NCI-H1930 (cell line): ENCODE measurements around the gene CARMIL1.

Experiments used
- DNase-seq, 2 experiments: peaks; one replicate each; lab custom pipeline; 2025; lab: John Stamatoyannopoulos, UW

CARMIL1 gene

DNA sequence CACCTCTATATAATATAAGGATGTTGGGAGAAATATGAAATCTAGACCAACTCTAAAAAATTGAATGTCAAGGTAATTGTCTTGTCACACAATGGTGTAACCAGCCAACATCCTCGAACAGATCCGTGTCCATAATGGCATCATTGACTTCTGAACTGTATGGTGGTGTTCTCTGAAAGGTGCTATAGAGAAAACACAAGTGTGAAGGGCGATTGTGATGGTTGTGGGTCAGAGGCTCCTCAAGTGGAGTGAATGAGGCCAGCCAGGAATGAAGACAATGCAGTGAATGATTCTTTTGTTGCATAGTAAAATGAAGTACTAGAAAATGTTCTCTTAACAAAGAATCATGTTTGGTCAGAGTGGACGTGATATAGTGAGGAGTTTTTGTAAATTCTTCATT is 58.3 kb downstream of the CARMIL1 start:
- no peak for DNase-seq

DNA sequence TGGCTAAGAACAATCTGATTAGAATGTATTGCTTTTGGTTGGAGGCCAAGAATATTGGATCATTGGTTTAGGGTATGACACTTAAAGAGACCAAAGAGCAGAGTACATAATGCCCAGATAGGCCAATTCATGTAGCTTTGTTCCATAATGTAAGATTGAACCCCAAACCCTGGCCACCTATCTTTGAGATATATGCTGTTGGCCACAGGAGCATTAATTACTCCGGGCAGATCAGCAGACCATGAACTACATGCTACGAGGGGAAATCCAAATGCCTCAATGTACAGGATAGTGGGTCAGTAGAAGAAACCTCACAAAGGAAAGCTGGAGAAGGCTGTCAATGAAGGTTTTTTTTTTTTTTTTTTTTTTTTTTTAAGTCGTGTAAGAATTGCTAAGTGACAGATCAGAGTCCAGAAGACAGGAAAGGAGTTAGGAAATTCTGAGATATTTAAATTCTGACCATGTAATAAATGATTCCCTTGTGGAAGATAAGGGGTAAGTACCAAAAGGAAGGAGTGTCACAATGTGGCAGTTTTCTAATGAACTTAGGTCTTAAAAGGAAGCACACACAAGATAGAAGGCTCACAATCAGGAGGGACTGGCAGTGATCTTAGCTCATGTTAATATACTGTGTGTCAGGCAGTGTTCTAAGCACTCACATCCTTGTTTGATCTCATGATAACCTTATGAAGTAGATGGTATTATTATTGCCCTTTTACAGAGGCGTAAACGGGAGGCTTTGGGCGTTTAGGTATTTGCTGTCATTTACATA is 61.4 kb downstream of the CARMIL1 start:
- DNase-seq: no peak

DNA sequence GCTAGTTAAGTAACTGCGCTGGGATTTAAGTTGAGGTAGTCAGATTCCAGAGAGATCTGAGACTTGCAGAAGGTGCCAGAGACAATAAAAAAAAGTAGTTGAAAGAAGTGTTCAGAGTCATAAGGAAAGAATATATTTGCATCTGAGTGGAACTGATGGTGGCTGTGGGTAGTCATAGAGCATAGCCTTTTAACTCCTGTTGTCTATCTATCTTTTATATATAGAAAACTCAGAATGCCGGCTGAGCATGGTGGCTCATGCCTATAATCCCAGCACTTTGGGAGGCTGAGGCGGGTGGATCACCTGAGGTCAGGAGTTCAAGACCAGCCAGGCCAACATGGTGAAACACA is 62.0 kb downstream of the CARMIL1 start:
- no peak for DNase-seq

DNA sequence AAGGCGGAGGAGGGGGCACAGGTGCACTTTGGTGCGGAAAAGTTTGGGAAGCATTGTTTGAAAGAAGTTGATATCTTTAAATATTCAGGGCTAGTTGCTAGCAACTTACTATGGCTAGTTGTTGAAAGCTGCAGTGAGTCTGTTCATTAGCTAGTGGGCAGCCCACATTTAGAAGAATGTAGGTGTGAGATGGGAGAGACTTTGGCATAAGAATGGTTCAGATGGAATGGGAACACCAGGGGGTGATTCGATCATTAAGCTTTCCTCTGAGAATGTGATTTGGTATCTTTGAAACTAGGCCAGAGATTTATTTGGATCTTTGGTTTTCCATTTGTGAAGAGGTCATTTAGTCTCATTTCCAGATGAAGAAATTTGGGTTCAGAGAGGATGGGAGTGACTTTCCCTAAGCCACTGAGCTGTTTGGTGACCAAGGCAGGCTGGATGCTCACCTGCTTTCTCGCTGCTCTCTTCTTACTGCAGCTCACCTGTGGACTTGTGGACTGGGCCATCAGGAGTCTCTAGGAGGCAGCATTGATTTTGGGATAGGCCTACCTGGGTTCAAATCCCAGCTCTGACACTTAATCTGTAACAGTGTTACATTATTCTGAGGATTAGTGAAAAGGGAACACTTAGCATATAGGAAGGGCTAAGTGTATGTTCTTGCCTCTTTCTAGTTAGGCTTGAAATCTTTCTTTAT is 62.9 kb downstream of the CARMIL1 start:
- DNase-seq: no peak

DNA sequence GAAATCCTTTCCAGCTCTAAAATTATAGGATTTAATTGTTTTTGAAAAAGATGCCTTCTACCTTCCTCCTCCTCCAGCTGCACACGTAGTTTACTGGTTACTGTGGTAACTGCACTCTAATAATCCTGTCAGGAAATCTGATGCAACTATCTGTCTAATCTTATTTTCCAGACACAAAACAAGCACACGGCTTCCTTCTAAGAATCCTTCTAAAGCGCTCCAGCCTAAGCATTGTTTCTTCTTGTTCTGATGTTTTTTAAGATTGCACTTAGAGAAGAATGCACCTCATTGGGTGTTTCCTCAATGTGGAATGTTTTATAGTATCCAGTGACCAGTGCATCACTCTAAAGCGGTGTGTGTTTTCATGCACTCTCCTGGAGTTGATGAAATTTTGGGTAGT is 63.6 kb downstream of the CARMIL1 start:
- no peak for DNase-seq

DNA sequence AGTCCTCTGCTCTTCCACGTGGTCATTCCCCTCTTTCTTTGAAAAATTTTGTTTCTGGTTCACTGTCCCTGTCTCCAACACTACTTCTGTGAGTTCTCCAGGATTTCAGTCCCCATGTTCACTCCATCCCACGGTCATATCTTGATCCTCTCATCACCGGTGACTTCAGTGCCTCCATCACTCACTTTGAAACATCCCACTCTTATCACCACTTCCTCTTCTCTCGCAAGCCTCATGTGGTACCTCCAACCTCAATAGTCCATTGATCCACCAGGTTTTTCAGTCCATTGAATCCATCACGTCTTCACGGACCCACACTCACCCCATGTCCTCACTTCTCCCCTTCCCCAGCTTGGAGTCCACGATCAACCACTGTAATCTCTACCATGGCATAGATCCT is 64.8 kb downstream of the CARMIL1 start:
- DNase-seq: no peak

DNA sequence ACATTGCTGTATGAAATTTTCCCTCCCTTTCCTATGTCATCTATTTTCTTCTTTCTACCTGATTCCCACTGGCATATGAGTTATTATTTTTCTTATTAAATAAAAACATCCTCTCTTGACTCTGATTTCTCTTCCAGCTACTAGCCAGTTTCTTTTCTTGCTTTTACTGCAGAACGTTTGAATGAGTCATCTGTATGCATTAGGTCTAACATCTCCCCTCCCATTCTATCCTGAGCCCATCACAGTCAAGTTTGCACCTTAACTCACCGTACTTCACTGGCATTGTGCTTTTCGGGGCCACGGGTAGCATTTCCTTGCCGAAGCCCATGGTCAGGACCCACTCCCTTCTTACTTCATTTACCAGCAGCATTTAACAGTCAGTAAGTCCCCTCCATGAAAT is 65.7 kb downstream of the CARMIL1 start:
- no peak for DNase-seq

DNA sequence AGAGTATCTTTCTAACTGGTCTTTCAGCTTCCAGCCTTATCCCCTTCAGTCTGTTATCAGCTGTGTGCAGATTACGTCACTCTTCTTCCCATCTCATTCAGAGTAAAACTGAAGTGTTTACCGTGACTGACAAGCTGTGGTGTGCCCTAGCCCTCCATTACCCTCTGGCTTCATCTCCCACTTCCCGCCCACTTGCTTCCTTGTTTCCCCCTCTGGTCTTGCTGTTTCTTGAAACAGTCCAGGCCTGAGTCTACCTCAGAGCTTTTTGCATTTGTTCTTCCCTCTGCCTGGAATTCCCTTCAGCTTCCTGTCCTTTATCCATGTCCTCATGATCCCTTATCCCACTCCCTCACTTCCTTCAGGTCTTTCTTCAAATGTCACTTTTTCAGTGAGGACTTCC is 66.9 kb downstream of the CARMIL1 start:
- DNase-seq: no peak

DNA sequence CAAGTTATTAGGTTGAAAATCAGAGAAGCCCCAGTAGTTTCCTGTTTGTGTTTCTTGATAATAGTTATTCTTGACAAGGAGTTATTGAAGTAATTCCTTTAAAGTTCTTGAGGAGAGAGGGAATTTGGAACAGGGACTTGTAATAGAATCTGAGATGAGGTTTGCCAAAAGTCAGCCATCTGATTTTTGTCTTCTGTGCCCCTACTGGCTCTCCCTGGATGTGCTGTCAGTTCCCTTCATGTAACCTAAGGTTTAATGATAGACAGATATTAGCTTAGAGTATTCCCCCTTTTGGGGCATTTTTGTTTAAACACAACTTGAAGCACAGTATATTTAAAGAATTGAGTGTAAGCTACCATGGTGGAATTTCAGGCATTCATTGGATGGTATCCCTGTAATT is 71.4 kb downstream of the CARMIL1 start:
- DNase-seq: no peak

DNA sequence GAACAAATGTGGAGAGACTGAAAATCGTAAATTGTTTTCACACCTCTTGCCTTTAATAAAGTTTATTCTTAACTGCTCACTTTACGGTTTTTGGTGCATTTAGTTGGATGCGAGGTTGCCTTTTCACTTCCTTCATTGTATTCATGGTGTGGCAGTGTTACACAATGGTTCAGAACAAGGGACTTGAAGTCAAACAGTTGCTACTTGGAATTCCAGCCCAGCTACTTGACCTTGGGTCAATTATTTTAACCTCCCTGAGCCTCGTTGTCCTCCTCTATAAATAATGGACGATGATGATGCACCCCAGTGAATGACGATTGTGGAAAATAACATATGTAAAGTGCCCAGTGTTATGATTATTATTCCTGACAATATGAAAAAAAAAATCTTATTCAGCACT is 72.3 kb downstream of the CARMIL1 start:
- DNase-seq: no peak

DNA sequence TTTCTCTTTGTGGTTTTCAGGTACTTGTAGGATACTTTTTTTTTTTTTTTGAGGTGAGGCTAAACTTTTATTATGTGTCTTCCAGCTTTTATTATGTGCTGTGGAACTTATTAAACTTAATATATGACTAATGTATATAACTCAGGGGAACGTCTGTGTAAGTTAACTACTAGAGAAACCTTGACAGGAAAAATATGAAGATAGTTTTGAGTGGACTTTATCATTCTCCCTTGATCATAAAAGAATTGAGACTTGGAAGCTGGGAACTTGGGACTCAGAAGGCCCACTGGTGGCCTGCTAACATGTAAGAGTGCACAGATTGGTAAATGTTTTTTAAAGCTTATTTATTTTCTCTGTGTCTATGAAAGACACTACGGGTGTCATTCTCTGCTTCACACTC is 73.1 kb downstream of the CARMIL1 start:
- DNase-seq: no peak

DNA sequence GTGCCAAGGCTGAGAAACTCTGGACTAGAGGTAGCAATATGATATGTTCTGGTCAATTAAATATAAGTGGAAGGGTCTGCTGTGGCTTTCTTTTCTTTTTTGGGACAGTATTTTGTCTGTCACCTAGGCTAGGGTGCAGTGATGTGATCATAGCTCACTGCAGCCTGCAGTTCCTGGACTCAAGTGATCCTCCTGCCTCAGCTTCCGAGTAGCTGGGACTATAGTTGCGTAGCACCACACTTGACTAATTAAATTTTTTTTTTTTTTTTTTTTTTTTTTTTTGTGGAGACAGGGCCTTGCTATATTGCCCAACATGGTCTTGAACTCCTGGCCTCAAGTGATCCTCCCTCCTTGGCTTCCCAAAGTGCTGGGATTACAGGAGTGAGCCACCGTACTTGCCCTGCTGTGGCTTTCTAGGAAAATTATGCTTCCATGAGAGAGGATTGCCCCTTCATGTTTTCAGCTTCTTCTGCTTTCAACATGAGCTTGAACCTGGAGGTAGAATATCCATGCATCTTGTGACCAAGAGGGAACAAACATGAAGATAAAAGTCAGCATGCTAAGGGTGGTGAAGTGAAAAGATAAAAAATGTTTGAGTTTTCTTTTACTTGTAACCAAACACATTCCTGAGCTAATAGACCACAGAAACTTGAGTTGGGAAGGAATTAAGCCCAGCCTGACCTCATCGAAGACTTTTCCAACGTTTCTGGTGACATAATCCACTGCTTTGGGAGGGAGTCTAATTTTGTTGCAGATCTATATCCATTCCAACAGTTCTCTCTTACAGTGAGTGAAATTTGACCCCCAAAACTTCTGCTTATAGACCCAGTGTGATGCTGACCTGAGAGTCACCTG is 75.1 kb downstream of the CARMIL1 start:
- DNase-seq: no peak

DNA sequence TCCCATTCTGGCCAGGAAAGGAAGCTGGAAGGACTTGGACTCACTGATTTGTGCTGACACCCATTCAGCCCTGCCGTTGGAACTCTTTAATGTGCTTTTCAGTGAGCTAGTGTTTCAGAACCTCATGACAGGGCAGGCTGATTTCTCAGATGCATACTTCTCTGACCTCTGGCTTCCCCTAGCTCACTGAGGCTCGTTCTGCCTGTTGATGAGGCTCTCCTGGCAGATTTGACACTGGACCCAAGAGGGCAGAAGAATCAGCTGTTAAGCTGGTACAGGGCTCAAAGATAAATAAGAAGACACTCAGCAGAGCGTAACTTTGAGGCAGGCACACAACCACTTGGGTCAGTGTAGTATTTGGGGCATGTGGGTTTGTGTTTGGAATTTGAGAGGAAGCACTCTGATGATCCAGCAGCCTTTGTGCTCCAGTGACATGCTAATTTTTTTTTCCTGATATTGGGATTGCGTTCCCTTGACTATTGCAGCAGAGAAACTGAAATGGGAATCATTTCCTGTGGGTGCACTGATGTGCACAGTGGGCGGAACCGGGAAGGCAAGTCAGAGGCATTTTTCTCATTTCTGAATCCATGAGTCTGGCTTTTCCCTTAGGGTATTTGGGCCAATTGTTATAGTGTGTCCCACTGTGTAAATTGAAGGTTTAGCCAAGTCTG is 80.2 kb downstream of the CARMIL1 start:
- no peak for DNase-seq

DNA sequence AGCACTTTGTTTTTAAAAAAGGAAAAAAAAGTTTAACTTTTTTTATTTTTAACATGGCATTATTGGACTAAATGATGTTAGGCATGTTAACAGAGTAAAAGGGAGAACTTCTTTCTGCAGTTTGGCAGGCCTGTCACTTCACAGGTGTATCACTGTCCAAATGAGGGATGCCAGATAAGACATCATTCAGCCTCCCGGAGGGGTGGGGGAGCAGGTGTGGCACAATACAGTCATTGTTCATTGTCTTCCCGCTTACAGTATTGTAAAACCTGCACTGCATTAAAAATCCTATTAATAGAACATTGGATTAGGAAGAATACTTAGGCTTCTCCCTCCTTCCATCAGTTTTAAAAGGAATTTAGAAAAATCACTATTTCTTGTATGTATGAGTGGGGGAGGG is 80.7 kb downstream of the CARMIL1 start:
- no peak for DNase-seq

DNA sequence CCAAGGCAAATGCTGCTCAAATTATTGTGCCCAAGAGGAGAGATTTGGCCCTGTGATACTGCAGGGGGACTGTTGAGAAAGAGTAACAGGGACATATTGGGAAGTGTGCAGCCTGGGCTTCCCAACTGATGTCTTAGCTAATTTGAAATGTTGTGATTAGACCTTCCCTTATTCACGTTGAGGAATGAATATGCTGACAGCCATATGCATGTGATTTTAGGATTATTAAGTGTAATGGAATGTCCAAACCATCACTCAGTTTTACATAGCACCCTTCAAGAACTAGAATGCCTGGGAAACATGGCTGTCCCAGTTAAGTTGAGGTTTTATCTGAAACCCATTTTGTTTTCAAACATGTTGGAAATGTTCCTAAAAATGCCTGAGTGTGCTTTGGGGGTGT is 81.4 kb downstream of the CARMIL1 start:
- no peak for DNase-seq

DNA sequence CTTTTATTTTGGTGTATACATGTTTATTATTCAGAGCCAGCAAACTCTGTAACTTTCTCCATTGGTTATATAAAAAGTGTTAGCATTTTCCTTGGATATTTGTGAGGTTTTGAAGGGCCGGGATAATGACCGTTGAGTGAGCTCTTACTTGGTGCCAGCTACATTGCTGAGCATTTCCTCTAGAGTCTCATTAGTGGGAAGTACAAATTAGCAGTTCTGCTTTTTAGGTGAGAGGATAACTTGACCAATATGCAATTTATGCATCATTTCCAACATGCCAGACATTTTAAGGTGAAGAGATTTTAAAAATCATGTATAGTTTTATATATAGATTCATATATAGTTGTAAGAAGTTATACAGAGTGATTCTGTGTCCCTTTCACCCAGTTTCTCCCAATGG is 84.3 kb downstream of the CARMIL1 start:
- no peak for DNase-seq

DNA sequence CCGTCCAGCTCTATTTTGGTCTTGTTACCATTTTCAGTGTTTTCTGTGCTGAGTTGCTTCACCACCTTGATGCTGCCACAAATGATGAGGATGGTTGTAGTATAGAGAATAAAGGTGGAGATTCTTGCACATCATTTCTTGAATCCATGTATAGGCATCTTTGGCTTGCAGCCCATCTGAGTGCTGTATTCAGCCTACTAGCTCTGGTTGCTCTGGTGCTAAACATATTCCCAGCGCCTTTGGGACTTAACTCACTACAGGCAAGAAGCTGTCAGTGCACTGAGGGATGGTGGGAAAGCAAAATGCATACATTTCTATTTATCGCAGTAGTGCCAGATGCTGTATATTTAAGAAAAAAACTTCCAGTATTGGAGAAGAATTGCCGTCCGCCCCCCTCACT is 86.0 kb downstream of the CARMIL1 start:
- DNase-seq: no peak

DNA sequence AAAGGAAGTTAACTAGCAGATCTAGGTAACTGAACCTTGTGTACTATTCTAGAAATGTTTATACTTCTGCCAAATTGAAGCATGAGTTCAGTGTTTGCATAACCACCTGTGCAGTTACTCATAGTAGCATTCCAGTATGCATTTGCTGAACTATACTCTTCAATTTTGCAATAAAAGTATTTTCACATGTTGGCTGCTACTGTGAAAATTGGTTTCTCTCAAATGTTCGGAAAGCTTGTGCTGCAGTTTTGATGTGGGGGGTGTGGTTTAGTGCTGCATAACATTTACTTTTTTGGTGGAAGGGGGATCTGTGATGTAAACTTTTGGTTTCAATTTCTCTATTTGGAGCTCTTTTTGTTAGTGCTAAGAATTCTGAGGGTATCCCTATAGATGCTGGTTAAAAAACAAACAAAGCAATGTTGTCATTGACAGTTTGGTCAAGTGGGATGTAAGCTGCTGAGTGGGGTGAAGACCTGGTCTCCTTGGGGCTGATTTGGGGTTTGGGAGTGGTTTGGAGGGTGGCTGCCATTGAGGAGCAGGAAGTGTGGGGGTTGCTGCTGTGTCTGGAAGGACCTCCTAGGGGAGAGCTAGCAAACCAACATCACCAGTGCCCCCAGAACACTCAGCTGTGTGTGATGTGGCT is 87.8 kb downstream of the CARMIL1 start:
- DNase-seq: no peak

DNA sequence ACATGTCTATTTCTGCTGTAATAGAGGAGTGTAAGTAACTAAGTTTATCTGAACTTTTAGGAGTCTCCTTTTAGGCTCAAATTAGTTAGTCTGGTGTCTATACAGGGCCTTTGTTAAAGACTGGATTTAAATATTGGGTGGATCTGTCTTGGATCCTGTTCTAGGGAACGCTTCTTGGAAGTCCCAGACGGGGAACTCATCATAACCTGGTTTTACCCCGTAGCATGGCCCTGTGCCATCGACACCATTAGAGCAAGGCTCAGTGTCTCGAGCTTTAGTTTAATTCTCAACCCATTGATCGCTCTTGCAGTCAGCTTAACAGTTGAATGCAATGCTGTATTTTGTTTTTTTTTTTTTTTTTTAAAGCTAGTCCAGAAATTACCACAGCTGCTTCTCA is 89.9 kb downstream of the CARMIL1 start:
- DNase-seq: no peak

DNA sequence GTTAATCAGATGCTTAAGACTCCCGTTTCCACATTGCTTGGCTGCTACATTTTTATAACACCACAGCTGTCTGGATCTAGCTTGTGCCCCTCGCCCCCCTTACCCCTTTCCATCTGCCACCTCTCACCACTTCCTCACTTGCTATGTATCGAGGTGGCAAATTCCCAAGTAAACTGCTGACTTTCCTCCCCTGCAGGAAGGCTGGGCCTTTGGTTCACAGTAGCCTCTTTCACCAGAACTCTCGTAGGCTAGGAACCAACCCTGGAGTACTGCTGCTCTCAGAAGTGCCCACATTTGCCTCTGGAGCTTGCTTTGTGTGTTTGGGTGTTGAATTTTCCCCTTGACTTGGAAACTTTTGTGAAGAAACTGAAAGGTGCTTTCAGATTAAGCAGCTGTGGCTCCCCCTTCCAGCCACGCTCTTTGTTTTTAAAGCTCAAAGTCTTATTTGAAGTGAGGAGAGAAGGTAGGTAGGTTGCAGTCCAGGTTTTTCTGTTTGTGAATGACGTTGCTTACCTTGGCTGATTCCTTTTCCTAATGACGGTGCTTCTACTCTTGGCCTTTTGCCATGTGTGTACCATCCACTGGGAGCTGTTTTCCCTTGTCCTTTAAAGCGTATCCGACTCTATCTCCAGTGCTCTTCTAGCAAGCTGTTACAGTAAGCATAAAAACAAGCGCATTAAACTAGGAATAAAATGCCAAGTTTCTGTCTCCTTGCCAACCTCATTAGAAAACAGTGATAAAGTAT is 90.4 kb downstream of the CARMIL1 start:
- peak; percentile 85 to 91 for DNase-seq
